Neural cell (in vitro differentiated cells): Measurements from ENCODE around the gene CCR5. TPM values are rescaled to one million over a fixed set of nuclear protein-coding genes. Genes with fewer than 3 reads are reported as not detected.

Source experiments
- H2AFZ ChIP-seq: fragments of 200-600, 300-800 bp; sonication (generic), shearing (Covaris generic); 2 replicates; pipeline ENCODE4 v1.6.0; 2014; ENCODE audit warnings: low read depth, mild to moderate bottlenecking, antibody characterized with exemption, low read length, moderate library complexity
- H3F3A ChIP-seq: fragments of 200-600 bp; shearing (Covaris generic); 2 replicates; pipeline ENCODE4 v1.6.1; 2016; ENCODE audit warnings: mild to moderate bottlenecking, moderate library complexity, mixed read lengths, antibody characterized with exemption, low read length; ENCODE audit not compliant: insufficient read depth, poor library complexity, severe bottlenecking
- H3K27ac ChIP-seq: fragments of 200-600, 300-800 bp; sonication (generic), shearing (Covaris generic); 2 replicates; pipeline ENCODE4 v1.5.1; 2014; ENCODE audit warnings: mild to moderate bottlenecking, low read length, moderate library complexity
- H3K27me3 ChIP-seq: fragments of 300-800, 200-600 bp; sonication (generic), shearing (Covaris generic); 2 replicates; pipeline ENCODE4 v1.6.0; 2014; ENCODE audit warnings: mild to moderate bottlenecking, low read depth, low read length, moderate library complexity; ENCODE audit not compliant: insufficient read depth
- H3K36me3 ChIP-seq: fragments of 300-800, 200-600 bp; sonication (generic), shearing (Covaris generic); 2 replicates; pipeline ENCODE4 v1.5.1; 2014; ENCODE audit warnings: mild to moderate bottlenecking, antibody characterized with exemption, low read length, moderate library complexity; ENCODE audit not compliant: insufficient read depth
- H3K4me2 ChIP-seq: fragments of 300-800, 200-600 bp; sonication (generic), shearing (Covaris generic); 2 replicates; pipeline ENCODE4 v1.6.0; 2014; ENCODE audit warnings: mild to moderate bottlenecking, low read length
- H3K4me3 ChIP-seq: fragments of 300-800, 200-600 bp; sonication (generic), shearing (Covaris generic); 2 replicates; pipeline ENCODE4 v1.5.1; 2014; ENCODE audit warnings: mild to moderate bottlenecking, low read length, moderate library complexity
- H3K79me2 ChIP-seq: fragments of 200-600 bp; shearing (Covaris generic); replicated peaks from 2 replicates; pipeline ENCODE4 v1.6.0; 2014; ENCODE audit warnings: mild to moderate bottlenecking, low read length, moderate library complexity; ENCODE audit not compliant: insufficient read depth
- H3K9ac ChIP-seq: fragments of 300-800, 200-600 bp; sonication (generic), shearing (Covaris generic); 2 replicates; pipeline ENCODE4 v1.6.1; 2016; ENCODE audit warnings: mild to moderate bottlenecking, low read length, mixed read lengths
- H3K9me2 ChIP-seq: fragments of 200-600 bp; shearing (Covaris generic); 2 replicates; pipeline ENCODE4 v1.6.1; 2016; ENCODE audit warnings: mild to moderate bottlenecking, low read length, mixed read lengths; ENCODE audit not compliant: insufficient read depth
- H3K9me3 ChIP-seq: fragments of 200-600, 300-800 bp; sonication (generic), shearing (Covaris generic); 2 replicates; pipeline ENCODE4 v1.6.1; 2016; ENCODE audit warnings: mild to moderate bottlenecking, mixed run types, low read length, moderate library complexity, mixed read lengths
- H4K20me1 ChIP-seq: fragments of 200-600 bp; shearing (Covaris generic); 2 replicates; pipeline ENCODE4 v1.6.1; 2016; ENCODE audit warnings: mild to moderate bottlenecking, mixed run types; ENCODE audit not compliant: insufficient read depth
- EP300 ChIP-seq: fragments of 450-650 bp; conservative IDR thresholded peaks from 2 replicates; pipeline ENCODE4 v1.6.1; 2014; ENCODE audit warnings: antibody characterized with exemption, mild to moderate bottlenecking, moderate library complexity; ENCODE audit not compliant: poor library complexity, severe bottlenecking
- EZH2 ChIP-seq: fragments of 200-600, 300-800 bp; shearing (Covaris generic), sonication (generic); IDR thresholded peaks from 2 replicates; pipeline ENCODE4 v1.6.1; 2014; ENCODE audit warnings: antibody characterized with exemption, low read length, borderline replicate concordance, mild to moderate bottlenecking; ENCODE audit not compliant: insufficient read depth, poor library complexity, severe bottlenecking
- MXI1 ChIP-seq: fragments of 450-650 bp; conservative IDR thresholded peaks from 2 replicates; pipeline ENCODE4 v1.6.1; 2014; ENCODE audit warnings: antibody characterized with exemption, mild to moderate bottlenecking; ENCODE audit not compliant: poor library complexity, severe bottlenecking
- POLR2AphosphoS5 ChIP-seq: IDR thresholded peaks from 2 replicates; pipeline ENCODE4 v1.6.1; 2012
- RAD21 ChIP-seq: fragments of 450-650 bp; conservative IDR thresholded peaks from 2 replicates; pipeline ENCODE4 v1.6.1; 2014; ENCODE audit warnings: antibody characterized with exemption, mild to moderate bottlenecking, moderate library complexity
- SMC3 ChIP-seq: fragments of 450-650 bp; conservative IDR thresholded peaks from 2 replicates; pipeline ENCODE4 v1.6.1; 2014; ENCODE audit warnings: antibody characterized with exemption, mild to moderate bottlenecking, moderate library complexity; ENCODE audit not compliant: poor library complexity
- TAF1 ChIP-seq: IDR thresholded peaks from 2 replicates; pipeline ENCODE4 v1.6.1; 2012; ENCODE audit warnings: low read depth
- polyA plus RNA-seq: library from polyadenylated mRNA; depleted of rRNA; stranded (reverse); fragments of >200 nt; gene quantifications from 2 replicates; pipeline ENCODE4 v1.2.3, GENCODE V29; 2014
- TF ChIP-seq, protein P1 (sequence below): fragments of 450-650 bp; IDR thresholded peaks from 2 replicates; pipeline ENCODE4 v1.5.1; 2014; ENCODE audit warnings: antibody characterized with exemption, mild to moderate bottlenecking, moderate library complexity; ENCODE audit not compliant: poor library complexity, severe bottlenecking
- TF ChIP-seq, protein P2 (sequence below): IDR thresholded peaks from 2 replicates; pipeline ENCODE4 v1.6.1; 2012; ENCODE audit warnings: borderline replicate concordance

Gene CCR5
- polyA plus RNA-seq, 1 donor from 2014 or later, result not detected

DNA sequence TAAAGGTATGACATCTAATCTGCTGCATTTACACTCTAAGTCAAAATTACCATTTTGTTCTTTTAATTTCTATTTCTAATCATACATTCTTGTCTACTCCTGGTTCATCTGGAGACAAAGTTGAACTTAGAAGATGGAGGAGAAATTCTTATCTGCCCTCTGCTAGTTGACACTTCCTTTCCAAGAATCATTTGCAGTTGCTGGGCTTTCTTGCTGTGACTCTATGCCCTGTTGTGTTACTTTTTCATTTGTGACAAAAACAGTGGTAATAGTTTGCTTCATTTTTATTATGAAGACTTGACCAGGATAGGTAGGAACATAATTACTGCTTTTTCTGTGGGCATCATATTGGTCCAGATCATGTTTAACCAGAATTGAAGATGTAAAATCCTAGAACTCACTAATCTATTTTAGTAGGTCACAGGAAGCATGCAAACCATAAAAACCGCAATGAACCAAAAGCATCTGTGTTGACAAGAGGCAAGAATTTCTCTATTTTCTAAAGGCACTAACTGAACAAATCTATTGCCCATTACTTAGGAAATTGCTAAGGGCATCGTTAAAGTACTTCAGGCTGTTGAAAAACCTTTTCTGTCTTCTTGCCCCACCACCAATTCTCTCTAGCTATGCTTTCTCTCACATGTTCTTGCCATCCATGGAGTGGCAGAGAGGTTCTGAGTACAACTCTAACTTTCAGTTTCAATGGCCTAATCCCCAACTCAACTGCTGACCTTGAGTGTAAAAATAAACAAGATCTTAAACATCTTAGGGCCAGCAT lies 21.1 kb upstream of the CCR5 start:
- TF ChIP-seq, protein P1, sequence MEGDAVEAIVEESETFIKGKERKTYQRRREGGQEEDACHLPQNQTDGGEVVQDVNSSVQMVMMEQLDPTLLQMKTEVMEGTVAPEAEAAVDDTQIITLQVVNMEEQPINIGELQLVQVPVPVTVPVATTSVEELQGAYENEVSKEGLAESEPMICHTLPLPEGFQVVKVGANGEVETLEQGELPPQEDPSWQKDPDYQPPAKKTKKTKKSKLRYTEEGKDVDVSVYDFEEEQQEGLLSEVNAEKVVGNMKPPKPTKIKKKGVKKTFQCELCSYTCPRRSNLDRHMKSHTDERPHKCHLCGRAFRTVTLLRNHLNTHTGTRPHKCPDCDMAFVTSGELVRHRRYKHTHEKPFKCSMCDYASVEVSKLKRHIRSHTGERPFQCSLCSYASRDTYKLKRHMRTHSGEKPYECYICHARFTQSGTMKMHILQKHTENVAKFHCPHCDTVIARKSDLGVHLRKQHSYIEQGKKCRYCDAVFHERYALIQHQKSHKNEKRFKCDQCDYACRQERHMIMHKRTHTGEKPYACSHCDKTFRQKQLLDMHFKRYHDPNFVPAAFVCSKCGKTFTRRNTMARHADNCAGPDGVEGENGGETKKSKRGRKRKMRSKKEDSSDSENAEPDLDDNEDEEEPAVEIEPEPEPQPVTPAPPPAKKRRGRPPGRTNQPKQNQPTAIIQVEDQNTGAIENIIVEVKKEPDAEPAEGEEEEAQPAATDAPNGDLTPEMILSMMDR, result no peak
- no peak for TF ChIP-seq MXI1
- TF ChIP-seq EP300, result no peak
- TF ChIP-seq POLR2AphosphoS5, result no peak
- no peak for TF ChIP-seq EZH2
- TF ChIP-seq RAD21, result no peak
- TF ChIP-seq TAF1, result no peak
- TF ChIP-seq SMC3, result no peak
- TF ChIP-seq, protein P2, sequence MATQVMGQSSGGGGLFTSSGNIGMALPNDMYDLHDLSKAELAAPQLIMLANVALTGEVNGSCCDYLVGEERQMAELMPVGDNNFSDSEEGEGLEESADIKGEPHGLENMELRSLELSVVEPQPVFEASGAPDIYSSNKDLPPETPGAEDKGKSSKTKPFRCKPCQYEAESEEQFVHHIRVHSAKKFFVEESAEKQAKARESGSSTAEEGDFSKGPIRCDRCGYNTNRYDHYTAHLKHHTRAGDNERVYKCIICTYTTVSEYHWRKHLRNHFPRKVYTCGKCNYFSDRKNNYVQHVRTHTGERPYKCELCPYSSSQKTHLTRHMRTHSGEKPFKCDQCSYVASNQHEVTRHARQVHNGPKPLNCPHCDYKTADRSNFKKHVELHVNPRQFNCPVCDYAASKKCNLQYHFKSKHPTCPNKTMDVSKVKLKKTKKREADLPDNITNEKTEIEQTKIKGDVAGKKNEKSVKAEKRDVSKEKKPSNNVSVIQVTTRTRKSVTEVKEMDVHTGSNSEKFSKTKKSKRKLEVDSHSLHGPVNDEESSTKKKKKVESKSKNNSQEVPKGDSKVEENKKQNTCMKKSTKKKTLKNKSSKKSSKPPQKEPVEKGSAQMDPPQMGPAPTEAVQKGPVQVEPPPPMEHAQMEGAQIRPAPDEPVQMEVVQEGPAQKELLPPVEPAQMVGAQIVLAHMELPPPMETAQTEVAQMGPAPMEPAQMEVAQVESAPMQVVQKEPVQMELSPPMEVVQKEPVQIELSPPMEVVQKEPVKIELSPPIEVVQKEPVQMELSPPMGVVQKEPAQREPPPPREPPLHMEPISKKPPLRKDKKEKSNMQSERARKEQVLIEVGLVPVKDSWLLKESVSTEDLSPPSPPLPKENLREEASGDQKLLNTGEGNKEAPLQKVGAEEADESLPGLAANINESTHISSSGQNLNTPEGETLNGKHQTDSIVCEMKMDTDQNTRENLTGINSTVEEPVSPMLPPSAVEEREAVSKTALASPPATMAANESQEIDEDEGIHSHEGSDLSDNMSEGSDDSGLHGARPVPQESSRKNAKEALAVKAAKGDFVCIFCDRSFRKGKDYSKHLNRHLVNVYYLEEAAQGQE, result no peak
- Histone ChIP-seq H3K9me2 (no peaks in the 10 kb centered on the region), H3K4me3 (no peak overlapping the region)

GRCh38 chr3:46350262-46350565 lies 20.5 kb upstream of the CCR5 start:
- Histone ChIP-seq H3K36me3 (no peaks in the 10 kb centered on the region), H3K4me2 (no peak overlapping the region), H3K27ac (no peak overlapping the region), H3K4me3 (no peak overlapping the region), H3K9ac (no peak overlapping the region), H3K27me3 (no peaks in the 10 kb centered on the region), H4K20me1 (no peaks in the 10 kb centered on the region), H3K79me2 (no peaks in the 10 kb centered on the region), H2AFZ (no peak overlapping the region), H3F3A (no peaks in the 10 kb centered on the region), H3K9me3 (no peaks in the 10 kb centered on the region), H3K9me2 (no peaks in the 10 kb centered on the region)
- no peak for TF ChIP-seq MXI1
- TF ChIP-seq EP300, result no peak
- TF ChIP-seq SMC3, result no peak
- TF ChIP-seq EZH2, result no peak
- no peak for TF ChIP-seq RAD21
- TF ChIP-seq, protein P2, result no peak
- TF ChIP-seq, protein P1, result no peak
- no peak for TF ChIP-seq TAF1
- no peak for TF ChIP-seq POLR2AphosphoS5

More for the DNA sequence above, 21.1 kb upstream of the CCR5 start:
- Histone ChIP-seq H3K27ac (no peak overlapping the region), H3K79me2 (no peaks in the 10 kb centered on the region), H3K36me3 (no peaks in the 10 kb centered on the region), H3K4me2 (no peak overlapping the region), H3K9me3 (no peaks in the 10 kb centered on the region), H2AFZ (no peak overlapping the region), H3K9ac (no peak overlapping the region), H3K27me3 (no peaks in the 10 kb centered on the region), H3F3A (no peaks in the 10 kb centered on the region), H4K20me1 (no peaks in the 10 kb centered on the region)
